ENCODE measurements around the gene CAPN2. TPM values are rescaled to one million over a fixed set of nuclear protein-coding genes. Genes with fewer than 3 reads are reported as not detected.

The CAPN2 gene
- total RNA-seq, 1 experiment from 2014 or later = 459 TPM

- no peaks in the 10 kb centered on the region for H4K20me1 ChIP-seq (ENCODE audit: insufficient read depth)
- TSS peak; percentile 10 for BruUV-seq (replicated peaks)
- ChIA-PET CTCF (interaction anchor here (0.6 to 1.3 kb wide), 6 partner anchors 9 to 863 kb away, joined by 3 to 5 read pairs (median 4); no protein-coding TSS in a partner anchor), POLR2A (ENCODE audit: unreplicated experiment) (interaction anchor here (0.5 to 2.5 kb wide), 7 partner anchors 11 to 344 kb away, joined by 3 to 11 read pairs (median 4); partner anchors contain the start of gene TP53BP2)
- no peaks in the 10 kb centered on the region for H3K27me3 ChIP-seq (ENCODE audit: insufficient read depth, low read depth)
- TF ChIP-seq CTCF (conservative IDR thresholded peaks at IDR 0.05) = no peak
- no peak for TF ChIP-seq EZH2 (IDR thresholded peaks at IDR 0.05; ENCODE audit: low read depth)
- H3K4me2 ChIP-seq = peak overlapping the region; percentile 87
- intact Hi-C loops (cut with micrococcal nuclease; ENCODE audit: unreplicated experiment) = loop anchor here (2.0 to 10.0 kb wide), 5 partner anchors 65 to 1217 kb away; partner anchors contain the start of genes DNAH14 and TP53BP2
- peaks cover 47% of the 10 kb centered on the region for H3K79me2 ChIP-seq (ENCODE audit: low read depth)
- peaks cover 82% of the 10 kb centered on the region for H3F3A ChIP-seq (ENCODE audit: insufficient read depth, low read depth)
- no peaks in the 10 kb centered on the region for H3K9me3 ChIP-seq (ENCODE audit: insufficient read depth, low read depth)
- H3K27ac ChIP-seq = peak overlapping the region; percentile 96
- H3K36me3 ChIP-seq (ENCODE audit: low read depth) = no peaks in the 10 kb centered on the region
- DNase-seq = peak; percentile 86 to 96
- no peaks in the 10 kb centered on the region for H3K9me2 ChIP-seq (ENCODE audit: insufficient read depth)
- H3K4me1 ChIP-seq (replicated peaks; ENCODE audit: insufficient read depth) = peaks cover 94% of the 10 kb centered on the region
- H2AFZ ChIP-seq = no peak overlapping the region
- H3K4me3 ChIP-seq = peak overlapping the region; percentile 45; the same call in 1 of the 2 replicates
Observed at GRCh38 chr1:223707256-223708000, 4.9 kb upstream of the CAPN2 start.

GRCh38 chr1:223708001-223708359 lies 4.4 kb upstream of the CAPN2 start:
- Histone ChIP-seq H3K9me2 (ENCODE audit: insufficient read depth) (no peaks in the 10 kb centered on the region), H3K4me3 (peak overlapping the region; percentile 45), H4K20me1 (ENCODE audit: insufficient read depth) (no peaks in the 10 kb centered on the region), H3F3A (ENCODE audit: insufficient read depth, low read depth) (peaks cover 77% of the 10 kb centered on the region), H3K79me2 (ENCODE audit: low read depth) (peaks cover 47% of the 10 kb centered on the region), H3K27me3 (ENCODE audit: insufficient read depth, low read depth) (no peaks in the 10 kb centered on the region), H3K27ac (peak overlapping the region; percentile 96), H2AFZ (no peak overlapping the region), H3K9me3 (ENCODE audit: insufficient read depth, low read depth) (no peaks in the 10 kb centered on the region), H3K36me3 (ENCODE audit: low read depth) (no peaks in the 10 kb centered on the region), H3K4me1 (replicated peaks; ENCODE audit: insufficient read depth) (peaks cover 88% of the 10 kb centered on the region), H3K4me2 (peak overlapping the region; percentile 87)
- DNase-seq = peak in 1 of 2 experiments; percentile 65
- TF ChIP-seq CTCF (conservative IDR thresholded peaks at IDR 0.05) = peak; percentile 45; the same call in 1 of the 2 replicates
- no peak for TF ChIP-seq EZH2 (IDR thresholded peaks at IDR 0.05; ENCODE audit: low read depth)
- CTCF ChIA-PET = interaction anchor here (0.7 to 1.3 kb wide), 4 partner anchors 9 to 72 kb away, joined by 3 to 5 read pairs (median 5); no protein-coding TSS in a partner anchor
- intact Hi-C loops (cut with micrococcal nuclease; ENCODE audit: unreplicated experiment) = loop anchor here (10.0 kb wide), 3 partner anchors 197 to 1217 kb away; partner anchors contain the start of gene DNAH14
- POLR2A ChIA-PET (ENCODE audit: unreplicated experiment) = interaction anchor here (0.5 to 2.5 kb wide), 5 partner anchors 11 to 343 kb away, joined by 3 to 11 read pairs (median 7); no protein-coding TSS in a partner anchor
- BruUV-seq (replicated peaks) = no TSS peak

GRCh38 chr1:223708651-223709268 lies 3.6 kb upstream of the CAPN2 start:
- Histone ChIP-seq H3K27ac (peak overlapping the region; percentile 96), H3K4me1 (replicated peaks; ENCODE audit: insufficient read depth) (peaks cover 81% of the 10 kb centered on the region), H3K4me2 (peak overlapping the region; percentile 87), H3K27me3 (ENCODE audit: insufficient read depth, low read depth) (no peaks in the 10 kb centered on the region), H3F3A (ENCODE audit: insufficient read depth, low read depth) (peaks cover 74% of the 10 kb centered on the region), H4K20me1 (ENCODE audit: insufficient read depth) (no peaks in the 10 kb centered on the region), H3K9me3 (ENCODE audit: insufficient read depth, low read depth) (no peaks in the 10 kb centered on the region), H3K4me3 (peak overlapping the region; percentile 45; the same call in 1 of the 2 replicates), H3K9me2 (ENCODE audit: insufficient read depth) (no peaks in the 10 kb centered on the region), H2AFZ (no peak overlapping the region), H3K36me3 (ENCODE audit: low read depth) (no peaks in the 10 kb centered on the region), H3K79me2 (ENCODE audit: low read depth) (peaks cover 47% of the 10 kb centered on the region)
- intact Hi-C loops (cut with micrococcal nuclease; ENCODE audit: unreplicated experiment) = loop anchor here (10.0 kb wide), 3 partner anchors 196 to 1216 kb away; partner anchors contain the start of gene DNAH14
- POLR2A ChIA-PET (ENCODE audit: unreplicated experiment) = interaction anchor here (0.6 to 2.5 kb wide), 2 partner anchors 10 to 43 kb away, joined by 4 to 11 read pairs; no protein-coding TSS in a partner anchor
- CTCF ChIA-PET = interaction anchor here (0.7 to 1.3 kb wide), 3 partner anchors 10 to 622 kb away, joined by 3 to 5 read pairs (median 3); no protein-coding TSS in a partner anchor
- no TSS peak for BruUV-seq (replicated peaks)
- TF ChIP-seq EZH2 (IDR thresholded peaks at IDR 0.05; ENCODE audit: low read depth) (no peak), CTCF (conservative IDR thresholded peaks at IDR 0.05) (no peak)
- no peak for DNase-seq
